Sigmoid colon (tissue), 7 donors: ENCODE data around the gene NRG3. TPM values are rescaled to one million over a fixed set of nuclear protein-coding genes. Genes with fewer than 3 reads are reported as not detected.

ENCODE experiments used
- DNase-seq: peaks from one replicate; pipeline ENCODE4 v3.0.0-alpha.2; 2019
- H3K27ac ChIP-seq, 4 donors: fragments of 200-600 bp; sonication (generic); one replicate each; pipeline ENCODE4 v1.5.1; 2016 to 2019; ENCODE audit warnings: mild to moderate bottlenecking in 1 of 4
- H3K27me3 ChIP-seq, 3 donors: fragments of 200-600 bp; sonication (generic); one replicate each; pipeline ENCODE4 v1.5.1; 2019; ENCODE audit warnings: mild to moderate bottlenecking in 1 of 3
- H3K36me3 ChIP-seq, 4 donors: fragments of 200-600 bp; sonication (generic); one replicate each; pipeline ENCODE4 v1.5.1; 2016 to 2019
- H3K4me1 ChIP-seq, 4 donors: fragments of 200-600 bp; sonication (generic); one replicate each; pipeline ENCODE4 v1.5.1; 2017 to 2019
- H3K4me3 ChIP-seq, 4 donors: fragments of 200-600 bp; sonication (generic); one replicate each; pipeline ENCODE4 v1.5.1; 2017 to 2019; ENCODE audit warnings: mild to moderate bottlenecking in 2 of 4, moderate library complexity in 1 of 4
- H3K9me3 ChIP-seq, 4 donors: fragments of 200-600 bp in 3 of 4; sonication (generic) in 3 of 4; one replicate each; pipeline versions ENCODE4 v1.5.1 to v1.6.1; 2013 to 2019
- EP300 ChIP-seq, 4 donors: sonication (generic); formaldehyde crosslinking; IDR thresholded peaks; one replicate each; pipeline ENCODE4 v1.6.1; 2017; ENCODE audit warnings: antibody characterized with exemption in 4 of 4
- POLR2A ChIP-seq, 2 donors: fragments of 450-650 bp; IDR thresholded peaks; one replicate each; pipeline ENCODE4 v1.6.1; 2016; ENCODE audit warnings: antibody characterized with exemption in 2 of 2, mild to moderate bottlenecking in 2 of 2, moderate library complexity in 2 of 2
- POLR2AphosphoS5 ChIP-seq, 4 donors: sonication (generic); formaldehyde crosslinking; IDR thresholded peaks; one replicate each; pipeline ENCODE4 v1.6.1; 2017; ENCODE audit warnings: antibody characterized with exemption in 4 of 4
- WGBS, 2 donors: extraction: QIAGEN DNeasy Blood & Tissue Kit; methylation state at CpG; one replicate each; pipeline ENCODE4 v1.1.7; 2013; 5-methylcytosine and 5-hydroxymethylcytosine counted together
- intact Hi-C: fragments of 100-400 bp; cut with DNase I; formaldehyde crosslinking; loops from one replicate; pipeline ENCODE4 v1.15.1; 2023
- polyA plus RNA-seq, 3 donors: library from polyadenylated mRNA; stranded (reverse); fragments of 200-250 nt; gene quantifications; one replicate each; pipeline ENCODE4 v1.2.3, GENCODE V29; 2013
- total RNA-seq, 4 donors: library from RNA; depleted of rRNA; stranded (reverse); fragments of >200 nt; gene quantifications; one replicate each; pipeline ENCODE4 v1.1.0, GENCODE V29; 2016
- TF ChIP-seq, protein P1 (sequence below), 4 experiments: fragments of 450-650 bp in 3 of 4; fragments of 200-600 bp in 1 of 4; IDR thresholded peaks; one replicate each; pipeline ENCODE4 v1.5.1; 2016 to 2019; ENCODE audit warnings: antibody characterized with exemption in 4 of 4, mild to moderate bottlenecking in 3 of 4, moderate library complexity in 2 of 4
- donor health status: healthy with polysubstance abuse.
- donor health status: Bipolar disorder and iron deficiency.
- donor health status: healthy.

NRG3 gene
- total and polyA plus RNA-seq, 7 donors = 0.17 to 2.2 (median 0.82) TPM; not detected in 2

DNA sequence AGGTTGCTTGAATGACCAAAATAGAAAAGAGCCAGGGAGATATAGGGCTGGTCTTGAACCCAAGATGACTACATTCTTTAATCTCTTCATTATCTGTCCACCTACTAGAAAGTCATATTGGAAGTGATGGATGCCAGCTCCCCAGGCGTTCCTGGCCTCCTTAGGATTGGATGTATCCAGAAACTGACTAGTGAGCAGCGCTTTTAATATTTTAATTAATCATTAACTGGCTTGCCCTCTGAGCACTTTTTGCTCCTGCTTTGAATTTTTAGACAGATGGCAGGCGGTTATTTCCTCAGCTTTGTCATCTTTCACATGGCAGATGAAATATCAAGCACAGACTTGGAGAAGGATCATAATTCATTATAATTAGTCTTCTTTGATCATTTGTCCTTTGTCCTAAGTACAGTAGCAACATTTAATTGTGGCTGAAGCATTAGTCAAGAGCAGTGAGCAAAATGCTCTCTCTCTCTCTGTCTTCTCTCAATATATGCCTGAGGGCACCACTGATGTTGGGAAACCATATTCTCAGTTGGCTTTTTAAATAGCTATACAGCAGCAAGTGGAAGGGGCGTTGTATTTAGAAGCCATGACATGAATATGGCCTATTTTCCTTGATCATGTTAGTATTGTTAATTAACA, 588.0 kb downstream of the NRG3 start:
- Histone ChIP-seq H3K27me3 (no peaks in the 10 kb centered on the region), H3K4me3 (no peak overlapping the region), H3K36me3 (no peaks in the 10 kb centered on the region), H3K9me3 (no peaks in the 10 kb centered on the region), H3K27ac (no peak overlapping the region), H3K4me1 (no peaks in the 10 kb centered on the region)
- no peak for DNase-seq
- intact Hi-C loops = no loop called here
- WGBS, 2 donors = 66 to 76% methylated on average over 4 of the region's 4 CpGs
- TF ChIP-seq, protein P1, sequence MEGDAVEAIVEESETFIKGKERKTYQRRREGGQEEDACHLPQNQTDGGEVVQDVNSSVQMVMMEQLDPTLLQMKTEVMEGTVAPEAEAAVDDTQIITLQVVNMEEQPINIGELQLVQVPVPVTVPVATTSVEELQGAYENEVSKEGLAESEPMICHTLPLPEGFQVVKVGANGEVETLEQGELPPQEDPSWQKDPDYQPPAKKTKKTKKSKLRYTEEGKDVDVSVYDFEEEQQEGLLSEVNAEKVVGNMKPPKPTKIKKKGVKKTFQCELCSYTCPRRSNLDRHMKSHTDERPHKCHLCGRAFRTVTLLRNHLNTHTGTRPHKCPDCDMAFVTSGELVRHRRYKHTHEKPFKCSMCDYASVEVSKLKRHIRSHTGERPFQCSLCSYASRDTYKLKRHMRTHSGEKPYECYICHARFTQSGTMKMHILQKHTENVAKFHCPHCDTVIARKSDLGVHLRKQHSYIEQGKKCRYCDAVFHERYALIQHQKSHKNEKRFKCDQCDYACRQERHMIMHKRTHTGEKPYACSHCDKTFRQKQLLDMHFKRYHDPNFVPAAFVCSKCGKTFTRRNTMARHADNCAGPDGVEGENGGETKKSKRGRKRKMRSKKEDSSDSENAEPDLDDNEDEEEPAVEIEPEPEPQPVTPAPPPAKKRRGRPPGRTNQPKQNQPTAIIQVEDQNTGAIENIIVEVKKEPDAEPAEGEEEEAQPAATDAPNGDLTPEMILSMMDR (IDR thresholded peaks at IDR 0.05) = no peak
- TF ChIP-seq POLR2AphosphoS5 (IDR thresholded peaks at IDR 0.05) (no peak), POLR2A (IDR thresholded peaks at IDR 0.05) (no peak), EP300 (IDR thresholded peaks at IDR 0.05) (no peak)

- Histone ChIP-seq H3K36me3 (no peaks in the 10 kb centered on the region), H3K27ac (no peak overlapping the region), H3K4me3 (no peak overlapping the region), H3K4me1 (no peaks in the 10 kb centered on the region), H3K9me3 (no peaks in the 10 kb centered on the region), H3K27me3 (no peaks in the 10 kb centered on the region)
- 33 to 82% methylated on average over 1 of the region's 1 CpG for WGBS, 2 donors
- intact Hi-C loops = no loop called here
- no peak for DNase-seq
- no peak for TF ChIP-seq EP300 (IDR thresholded peaks at IDR 0.05)
- TF ChIP-seq POLR2AphosphoS5 (IDR thresholded peaks at IDR 0.05) = no peak
- TF ChIP-seq POLR2A (IDR thresholded peaks at IDR 0.05) = no peak
- TF ChIP-seq, protein P1 (IDR thresholded peaks at IDR 0.05) = no peak
Measured at GRCh38 chr10:82463614-82464013, 588.6 kb downstream of the NRG3 start.

GRCh38 chr10:82464191-82464818, 589.3 kb downstream of the NRG3 start:
- intact Hi-C loops = no loop called here
- no peaks in the 10 kb centered on the region for H3K27me3 ChIP-seq
- TF ChIP-seq EP300 (IDR thresholded peaks at IDR 0.05) = no peak
- no peak for TF ChIP-seq POLR2A (IDR thresholded peaks at IDR 0.05)
- no peak for TF ChIP-seq POLR2AphosphoS5 (IDR thresholded peaks at IDR 0.05)
- TF ChIP-seq, protein P1 (IDR thresholded peaks at IDR 0.05) = no peak
- 77 to 81% methylated on average over 6 of the region's 6 CpGs for WGBS, 2 donors
- H3K9me3 ChIP-seq = no peaks in the 10 kb centered on the region
- H3K4me3 ChIP-seq = no peak overlapping the region
- H3K4me1 ChIP-seq = no peaks in the 10 kb centered on the region
- DNase-seq = no peak
- no peak overlapping the region for H3K27ac ChIP-seq
- no peaks in the 10 kb centered on the region for H3K36me3 ChIP-seq

DNA sequence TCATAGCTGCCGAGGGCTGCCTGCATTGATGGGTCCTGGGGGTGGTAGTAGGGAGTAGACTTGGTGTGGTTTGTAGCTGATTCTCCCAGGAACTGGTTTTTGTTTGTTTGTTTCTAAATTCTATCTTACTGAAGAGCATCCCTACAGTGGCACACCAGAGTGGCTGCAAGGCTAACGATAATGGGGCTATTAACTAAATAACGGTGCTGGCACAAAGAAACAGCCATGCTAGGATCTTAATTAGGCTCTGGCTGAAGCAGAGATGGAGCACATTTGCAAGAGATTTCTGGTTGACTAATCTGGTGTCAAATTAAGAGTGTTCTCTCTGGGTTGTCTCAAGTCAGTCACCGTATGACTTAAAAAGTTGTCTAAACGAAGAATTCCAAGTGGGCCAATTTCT, 590.0 kb downstream of the NRG3 start:
- H3K9me3 ChIP-seq = no peaks in the 10 kb centered on the region
- DNase-seq = no peak
- 72 to 74% methylated on average over 5 of the region's 5 CpGs for WGBS, 2 donors
- no peaks in the 10 kb centered on the region for H3K27me3 ChIP-seq
- H3K4me1 ChIP-seq = no peaks in the 10 kb centered on the region
- no peak overlapping the region for H3K27ac ChIP-seq
- TF ChIP-seq, protein P1 (IDR thresholded peaks at IDR 0.05) = no peak
- no peak for TF ChIP-seq POLR2A (IDR thresholded peaks at IDR 0.05)
- no peak overlapping the region for H3K4me3 ChIP-seq
- intact Hi-C loops = no loop called here
- H3K36me3 ChIP-seq = no peaks in the 10 kb centered on the region
